K562 (cell line): ENCODE results near the gene TYSND1. TPM values are rescaled to one million over a fixed set of nuclear protein-coding genes. Genes with fewer than 3 reads are reported as not detected.
A peak's percentile ranks its signal among the peaks of the same experiment; 100 is the strongest.

Experiments
- ATAC-seq: fragments of 200-7000 bp; cut with Tn5 transposase; 3 replicates; pipeline ENCODE4 v1.9.1; 2020; ENCODE audit warnings: moderate library complexity
- BruUV-seq: library from RNA; stranded (reverse); fragments of 400-500 nt; replicated peaks from 2 replicates; lab custom pipeline; 2021; lab: Mats Ljungman, UMichigan
- CTCF ChIA-PET: fragments of 300-600 bp; formaldehyde crosslinking; extraction: SDS; loops from one replicate; lab custom pipeline; 2021; ENCODE audit warnings: low intra/inter-chr PET ratio; lab: Yijun Ruan, JAX
- POLR2A ChIA-PET: fragments of 300-600, 350-650 bp; sonication (Branson Sonifier 250); formaldehyde crosslinking; extraction: SDS; loops from one replicate; lab custom pipeline; 2021; ENCODE audit warnings: antibody characterized with exemption, inconsistent platforms; lab: Yijun Ruan, JAX
- DNase-seq, 4 experiments: peaks; one replicate each; pipeline versions ENCODE4 v3.0.0 to v3.0.0-alpha.2; 2011 to 2018; ENCODE audit warnings: low spot score in 3 of 4, mixed read lengths in 3 of 4; ENCODE audit errors: extremely low read depth in 1 of 4
- FAIRE-seq: peaks from 2 replicates; lab custom pipeline; 2011; peaks lifted over from hg19 to GRCh38; lab: Jason Lieb, UNC
- H2AFZ ChIP-seq: 2 replicates; pipeline ENCODE4 v1.6.0; 2011; ENCODE audit warnings: low read depth, low read length, control low read depth, inconsistent platforms
- H3K27ac ChIP-seq: fragments of 200-600 bp; 3 replicates; pipeline ENCODE4 v1.8.0; 2011; ENCODE audit warnings: low read depth, mild to moderate bottlenecking, control low read depth, inconsistent platforms, low read length, moderate library complexity, mixed read lengths; ENCODE audit errors: extremely low read depth
- H3K27me3 ChIP-seq, 2 experiments: fragments of 300-600 bp in 1 of 2; 2 replicates in 1 of 2; 3 replicates in 1 of 2; pipeline versions ENCODE4 v1.6.0 to v1.8.0; 2011; ENCODE audit warnings: inconsistent platforms in 2 of 2, low read length in 2 of 2, mild to moderate bottlenecking in 1 of 2, mixed read lengths in 1 of 2, moderate library complexity in 1 of 2; ENCODE audit not compliant: control insufficient read depth in 2 of 2, insufficient read depth in 2 of 2
- H3K36me3 ChIP-seq: fragments of 300-600 bp; 3 replicates; pipeline ENCODE4 v1.8.0; 2011; ENCODE audit warnings: mild to moderate bottlenecking, low read length, inconsistent platforms; ENCODE audit not compliant: control insufficient read depth, insufficient read depth
- H3K4me1 ChIP-seq, 2 experiments: fragments of 200-600 bp in 1 of 2; replicated peaks in 1 of 2; 2 replicates in 1 of 2; 3 replicates in 1 of 2; pipeline versions ENCODE4 v1.5.1 to v1.8.0; 2011; ENCODE audit warnings: inconsistent platforms in 2 of 2, low read length in 2 of 2, mild to moderate bottlenecking in 1 of 2, mixed read lengths in 1 of 2, moderate library complexity in 1 of 2; ENCODE audit not compliant: control insufficient read depth in 2 of 2, insufficient read depth in 2 of 2
- H3K4me2 ChIP-seq: 2 replicates; pipeline ENCODE4 v1.6.1; 2011; ENCODE audit warnings: low read length, control low read depth, inconsistent platforms, mixed read lengths; ENCODE audit not compliant: insufficient read depth
- H3K4me3 ChIP-seq: fragments of 200-600 bp; sonication (generic), shearing (Covaris generic); 2 replicates; pipeline ENCODE4 v1.5.1; 2016; ENCODE audit warnings: control low read depth, inconsistent platforms
- H3K79me2 ChIP-seq: fragments of 200-600 bp; 3 replicates; pipeline ENCODE4 v1.8.0; 2011; ENCODE audit warnings: low read length, inconsistent platforms; ENCODE audit not compliant: control insufficient read depth, insufficient read depth
- H3K9ac ChIP-seq, 2 experiments: 2 replicates each; pipeline versions ENCODE4 v1.6.0 to v1.6.1; 2011; ENCODE audit warnings: low read depth in 2 of 2, low read length in 2 of 2, control low read depth in 1 of 2, inconsistent platforms in 1 of 2, mild to moderate bottlenecking in 1 of 2, mixed read lengths in 1 of 2; ENCODE audit not compliant: insufficient read depth in 1 of 2
- H3K9me1 ChIP-seq: one replicate; pipeline ENCODE4 v1.6.0; 2011; ENCODE audit warnings: inconsistent platforms, mild to moderate bottlenecking, low read length, moderate library complexity; ENCODE audit not compliant: control insufficient read depth, insufficient read depth
- H3K9me3 ChIP-seq: replicated peaks from 2 replicates; pipeline ENCODE4 v1.5.1; 2011; ENCODE audit warnings: low read depth, low read length, inconsistent platforms; ENCODE audit not compliant: control insufficient read depth, insufficient read depth
- H4K20me1 ChIP-seq: replicated peaks from 2 replicates; pipeline ENCODE4 v1.6.1; 2011; ENCODE audit warnings: low read length, inconsistent platforms, mixed read lengths; ENCODE audit not compliant: control insufficient read depth, insufficient read depth
- KLF1 ChIP-seq: fragments of 450-650 bp; IDR thresholded peaks from 2 replicates; pipeline ENCODE4 v1.6.1; 2016; ENCODE audit warnings: missing genetic modification characterization, missing compliant biosample characterization
- POU5F1 ChIP-seq: fragments of 150-350 bp; IDR thresholded peaks from 2 replicates; pipeline ENCODE4 v1.6.1; 2014; ENCODE audit warnings: borderline replicate concordance, low read length, low read depth, mild to moderate bottlenecking; ENCODE audit not compliant: partially characterized antibody
- U2AF1 ChIP-seq: fragments of 200-400 bp; formaldehyde crosslinking; optimal IDR thresholded peaks from 2 replicates; pipeline ENCODE3; 2017; ENCODE audit warnings: mild to moderate bottlenecking, low read depth, low read length, moderate library complexity
- WGBS: fragments of 100-300 bp; shearing (Covaris generic); methylation state at CpG from one replicate; pipeline ENCODE4 v1.1.6; 2016; ENCODE audit warnings: low coverage, mixed read lengths; ENCODE audit not compliant: insufficient coverage; ENCODE audit errors: missing lambda C conversion rate; 5-methylcytosine and 5-hydroxymethylcytosine counted together
- in situ Hi-C: fragments of 300-500 bp; cut with MboI; formaldehyde crosslinking; loops from 4 replicates; pipeline ENCODE4 v1.15.0; 2018; ENCODE audit warnings: inconsistent platforms, mixed read lengths
- intact Hi-C: fragments of 100-400 bp; cut with micrococcal nuclease; formaldehyde crosslinking; loops from 2 replicates; pipeline ENCODE4 v1.14.2; 2022
- polyA plus RNA-seq, 8 experiments: library from polyadenylated mRNA; depleted of rRNA in 4 of 8; stranded (reverse) in 5 of 8; unstranded in 3 of 8; fragments of >200 nt; fragmentation: Nextera tagmentation in 2 of 8; fragmentation: Illumina TruSeq in 1 of 8; extraction: Ambion mirVana in 2 of 8; extraction: Trizol in 1 of 8; gene quantifications; 2 replicates each; pipeline versions ENCODE4 v1.2.1 to v1.2.3, GENCODE V29; 2011 to 2014; ENCODE audit warnings: inconsistent platforms in 1 of 8, missing spikeins in 1 of 8
- total RNA-seq, 7 experiments: library from RNA; depleted of rRNA in 6 of 7; stranded (reverse); fragments of >200 nt in 6 of 7; fragmentation: Illumina TruSeq in 2 of 7; extraction: Trizol in 2 of 7; gene quantifications; 2 replicates each; pipeline versions ENCODE4 v1.2.1 to v1.2.3, GENCODE V29; 2011 to 2021; ENCODE audit warnings: low replicate concordance in 1 of 7
- TF ChIP-seq, protein P1 (sequence below): sonication (generic); formaldehyde crosslinking; IDR thresholded peaks from 2 replicates; pipeline ENCODE4 v1.9.0; 2022; ENCODE audit warnings: mild to moderate bottlenecking, missing genetic modification reagents
- TF ChIP-seq, protein P2 (sequence below), 3 experiments: IDR thresholded peaks in 2 of 3; conservative IDR thresholded peaks in 1 of 3; 2 replicates each; pipeline ENCODE4 v1.5.1; 2011 to 2012; ENCODE audit warnings: low read length in 3 of 3, mild to moderate bottlenecking in 3 of 3, control low read depth in 2 of 3, improper control_type of control experiment in 1 of 3, inconsistent platforms in 1 of 3, low read depth in 1 of 3, mixed read lengths in 1 of 3, moderate library complexity in 1 of 3; ENCODE audit not compliant: insufficient read depth in 2 of 3

Gene TYSND1
- total and polyA plus RNA-seq, 9 of the 15 experiments (the other 6 are each of a cell fraction or from before 2014, with no cell fraction given) = 0.60 to 2.0 (median 1.3) TPM

DNA sequence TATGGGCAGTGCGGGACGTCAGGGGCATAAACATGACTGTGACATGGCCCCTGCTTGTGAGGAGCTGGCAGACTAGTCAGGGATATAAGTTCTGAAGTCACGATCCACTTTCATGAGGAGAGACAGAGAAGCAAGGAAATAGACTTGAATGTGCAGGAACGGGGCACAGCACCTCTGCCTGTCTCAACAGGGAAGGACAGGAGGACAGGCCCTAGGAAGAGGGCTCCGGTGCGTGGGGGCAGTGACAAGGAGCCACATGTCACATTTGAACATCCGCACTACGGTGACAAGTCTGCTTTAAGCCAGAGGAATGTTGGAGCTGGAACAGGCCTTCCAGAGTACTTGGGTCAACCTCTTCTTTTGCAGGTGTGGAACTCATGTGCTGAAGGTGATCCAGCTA lies 43.6 kb upstream of the TYSND1 start:
- ChIA-PET CTCF (no interaction called here), POLR2A (interaction anchor here (0.6 to 1.4 kb wide), 2 partner anchors 10 to 19 kb away, joined by 3 to 8 read pairs; partner anchors contain the start of gene SAR1A)
- intact Hi-C loops (no loop called here), in situ Hi-C loops (no loop called here)
- H2AFZ ChIP-seq = no peak overlapping the region
- H3K4me1 ChIP-seq = no peaks in the 10 kb centered on the region; a peak in 1 of 5 replicates
- no peak overlapping the region for H3K9ac ChIP-seq
- H3K9me3 ChIP-seq = no peaks in the 10 kb centered on the region
- no peaks in the 10 kb centered on the region for H3K9me1 ChIP-seq
- DNase-seq = no peak
- H3K27me3 ChIP-seq = peaks cover 2 to 5% of the 10 kb centered on the region in 2 experiments; a peak in 4 of 5 replicates
- H3K4me2 ChIP-seq = no peak overlapping the region
- BruUV-seq = no TSS peak
- no peaks in the 10 kb centered on the region for H3K36me3 ChIP-seq
- no peak overlapping the region for H3K27ac ChIP-seq
- 18% methylated on average over 8 of the region's 8 CpGs for WGBS
- TF ChIP-seq, protein P1, sequence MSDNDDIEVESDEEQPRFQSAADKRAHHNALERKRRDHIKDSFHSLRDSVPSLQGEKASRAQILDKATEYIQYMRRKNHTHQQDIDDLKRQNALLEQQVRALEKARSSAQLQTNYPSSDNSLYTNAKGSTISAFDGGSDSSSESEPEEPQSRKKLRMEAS (CRISPR knock-in tag) = no peak
- TF ChIP-seq KLF1 (tag) (no peak), U2AF1 (no peak), POU5F1 (no peak)
- TF ChIP-seq, protein P2, sequence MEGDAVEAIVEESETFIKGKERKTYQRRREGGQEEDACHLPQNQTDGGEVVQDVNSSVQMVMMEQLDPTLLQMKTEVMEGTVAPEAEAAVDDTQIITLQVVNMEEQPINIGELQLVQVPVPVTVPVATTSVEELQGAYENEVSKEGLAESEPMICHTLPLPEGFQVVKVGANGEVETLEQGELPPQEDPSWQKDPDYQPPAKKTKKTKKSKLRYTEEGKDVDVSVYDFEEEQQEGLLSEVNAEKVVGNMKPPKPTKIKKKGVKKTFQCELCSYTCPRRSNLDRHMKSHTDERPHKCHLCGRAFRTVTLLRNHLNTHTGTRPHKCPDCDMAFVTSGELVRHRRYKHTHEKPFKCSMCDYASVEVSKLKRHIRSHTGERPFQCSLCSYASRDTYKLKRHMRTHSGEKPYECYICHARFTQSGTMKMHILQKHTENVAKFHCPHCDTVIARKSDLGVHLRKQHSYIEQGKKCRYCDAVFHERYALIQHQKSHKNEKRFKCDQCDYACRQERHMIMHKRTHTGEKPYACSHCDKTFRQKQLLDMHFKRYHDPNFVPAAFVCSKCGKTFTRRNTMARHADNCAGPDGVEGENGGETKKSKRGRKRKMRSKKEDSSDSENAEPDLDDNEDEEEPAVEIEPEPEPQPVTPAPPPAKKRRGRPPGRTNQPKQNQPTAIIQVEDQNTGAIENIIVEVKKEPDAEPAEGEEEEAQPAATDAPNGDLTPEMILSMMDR (IDR thresholded peaks at IDR 0.05 in 2 of 3, conservative IDR thresholded peaks at IDR 0.05 in 1 of 3; ENCODE audit: insufficient read depth in 2 of 3, low read depth in 1 of 3, low read length in 3 of 3) = peak in 1 of 3 experiments; percentile 34; a peak in 1 of 6 replicates
- no peaks in the 10 kb centered on the region for H3K79me2 ChIP-seq
- FAIRE-seq = no peak
- ATAC-seq = peak; percentile 73
- no peak overlapping the region for H3K4me3 ChIP-seq
- H4K20me1 ChIP-seq = no peaks in the 10 kb centered on the region
